Measurements from ENCODE around the gene MALAT1. TPM values are rescaled to one million over a fixed set of nuclear protein-coding genes. Genes with fewer than 3 reads are reported as not detected.

Gene MALAT1
- total and polyA plus RNA-seq, 2 experiments from 2014 or later: 2,206 to 6,020 TPM

- Mint-ChIP-seq H3K36me3 (ENCODE audit: low read depth) (no peaks in the 10 kb centered on the region; the same call in 2 of the 3 replicates), H3K4me3 (no peak overlapping the region; the same call in 2 of the 3 replicates), H3K27ac (no peak overlapping the region), H3K9me3 (no peaks in the 10 kb centered on the region; the same call in 2 of the 3 replicates), H3K27me3 (ENCODE audit: insufficient read depth, low read depth, poor library complexity) (peaks cover 56% of the 10 kb centered on the region), H3K4me1 (peaks cover 37% of the 10 kb centered on the region)
- TF ChIP-seq CREB1 (CRISPR knock-in tag; IDR thresholded peaks at IDR 0.05; ENCODE audit: low read depth): no peak
- TF ChIP-seq REST (IDR thresholded peaks at IDR 0.05; ENCODE audit: unreplicated experiment): no peak
- TF ChIP-seq, protein P1, sequence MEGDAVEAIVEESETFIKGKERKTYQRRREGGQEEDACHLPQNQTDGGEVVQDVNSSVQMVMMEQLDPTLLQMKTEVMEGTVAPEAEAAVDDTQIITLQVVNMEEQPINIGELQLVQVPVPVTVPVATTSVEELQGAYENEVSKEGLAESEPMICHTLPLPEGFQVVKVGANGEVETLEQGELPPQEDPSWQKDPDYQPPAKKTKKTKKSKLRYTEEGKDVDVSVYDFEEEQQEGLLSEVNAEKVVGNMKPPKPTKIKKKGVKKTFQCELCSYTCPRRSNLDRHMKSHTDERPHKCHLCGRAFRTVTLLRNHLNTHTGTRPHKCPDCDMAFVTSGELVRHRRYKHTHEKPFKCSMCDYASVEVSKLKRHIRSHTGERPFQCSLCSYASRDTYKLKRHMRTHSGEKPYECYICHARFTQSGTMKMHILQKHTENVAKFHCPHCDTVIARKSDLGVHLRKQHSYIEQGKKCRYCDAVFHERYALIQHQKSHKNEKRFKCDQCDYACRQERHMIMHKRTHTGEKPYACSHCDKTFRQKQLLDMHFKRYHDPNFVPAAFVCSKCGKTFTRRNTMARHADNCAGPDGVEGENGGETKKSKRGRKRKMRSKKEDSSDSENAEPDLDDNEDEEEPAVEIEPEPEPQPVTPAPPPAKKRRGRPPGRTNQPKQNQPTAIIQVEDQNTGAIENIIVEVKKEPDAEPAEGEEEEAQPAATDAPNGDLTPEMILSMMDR (conservative IDR thresholded peaks at IDR 0.05; ENCODE audit: low read depth in 2 of 2): no peak
- TF ChIP-seq ZNF114 (CRISPR knock-in tag; IDR thresholded peaks at IDR 0.05): no peak
- no peak for TF ChIP-seq NANOG (IDR thresholded peaks at IDR 0.05; ENCODE audit: borderline replicate concordance)
- no peak for TF ChIP-seq ZNF331 (CRISPR knock-in tag; IDR thresholded peaks at IDR 0.05; ENCODE audit: low read depth)
- no peak for TF ChIP-seq STAT1 (IDR thresholded peaks at IDR 0.05; ENCODE audit: unreplicated experiment)
- no peak for TF ChIP-seq EZH2phosphoT487 (IDR thresholded peaks at IDR 0.05; ENCODE audit: unreplicated experiment)
- no peak for TF ChIP-seq JUNB (IDR thresholded peaks at IDR 0.05; ENCODE audit: unreplicated experiment)
- TF ChIP-seq EZH2 (IDR thresholded peaks at IDR 0.05; ENCODE audit: low read depth, unreplicated experiment): no peak
- no peak for TF ChIP-seq POLR2AphosphoS5 (IDR thresholded peaks at IDR 0.05; ENCODE audit: low read depth)
- TF ChIP-seq, protein P2, sequence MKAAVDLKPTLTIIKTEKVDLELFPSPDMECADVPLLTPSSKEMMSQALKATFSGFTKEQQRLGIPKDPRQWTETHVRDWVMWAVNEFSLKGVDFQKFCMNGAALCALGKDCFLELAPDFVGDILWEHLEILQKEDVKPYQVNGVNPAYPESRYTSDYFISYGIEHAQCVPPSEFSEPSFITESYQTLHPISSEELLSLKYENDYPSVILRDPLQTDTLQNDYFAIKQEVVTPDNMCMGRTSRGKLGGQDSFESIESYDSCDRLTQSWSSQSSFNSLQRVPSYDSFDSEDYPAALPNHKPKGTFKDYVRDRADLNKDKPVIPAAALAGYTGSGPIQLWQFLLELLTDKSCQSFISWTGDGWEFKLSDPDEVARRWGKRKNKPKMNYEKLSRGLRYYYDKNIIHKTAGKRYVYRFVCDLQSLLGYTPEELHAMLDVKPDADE (IDR thresholded peaks at IDR 0.05): no peak
- TF ChIP-seq, protein P3, sequence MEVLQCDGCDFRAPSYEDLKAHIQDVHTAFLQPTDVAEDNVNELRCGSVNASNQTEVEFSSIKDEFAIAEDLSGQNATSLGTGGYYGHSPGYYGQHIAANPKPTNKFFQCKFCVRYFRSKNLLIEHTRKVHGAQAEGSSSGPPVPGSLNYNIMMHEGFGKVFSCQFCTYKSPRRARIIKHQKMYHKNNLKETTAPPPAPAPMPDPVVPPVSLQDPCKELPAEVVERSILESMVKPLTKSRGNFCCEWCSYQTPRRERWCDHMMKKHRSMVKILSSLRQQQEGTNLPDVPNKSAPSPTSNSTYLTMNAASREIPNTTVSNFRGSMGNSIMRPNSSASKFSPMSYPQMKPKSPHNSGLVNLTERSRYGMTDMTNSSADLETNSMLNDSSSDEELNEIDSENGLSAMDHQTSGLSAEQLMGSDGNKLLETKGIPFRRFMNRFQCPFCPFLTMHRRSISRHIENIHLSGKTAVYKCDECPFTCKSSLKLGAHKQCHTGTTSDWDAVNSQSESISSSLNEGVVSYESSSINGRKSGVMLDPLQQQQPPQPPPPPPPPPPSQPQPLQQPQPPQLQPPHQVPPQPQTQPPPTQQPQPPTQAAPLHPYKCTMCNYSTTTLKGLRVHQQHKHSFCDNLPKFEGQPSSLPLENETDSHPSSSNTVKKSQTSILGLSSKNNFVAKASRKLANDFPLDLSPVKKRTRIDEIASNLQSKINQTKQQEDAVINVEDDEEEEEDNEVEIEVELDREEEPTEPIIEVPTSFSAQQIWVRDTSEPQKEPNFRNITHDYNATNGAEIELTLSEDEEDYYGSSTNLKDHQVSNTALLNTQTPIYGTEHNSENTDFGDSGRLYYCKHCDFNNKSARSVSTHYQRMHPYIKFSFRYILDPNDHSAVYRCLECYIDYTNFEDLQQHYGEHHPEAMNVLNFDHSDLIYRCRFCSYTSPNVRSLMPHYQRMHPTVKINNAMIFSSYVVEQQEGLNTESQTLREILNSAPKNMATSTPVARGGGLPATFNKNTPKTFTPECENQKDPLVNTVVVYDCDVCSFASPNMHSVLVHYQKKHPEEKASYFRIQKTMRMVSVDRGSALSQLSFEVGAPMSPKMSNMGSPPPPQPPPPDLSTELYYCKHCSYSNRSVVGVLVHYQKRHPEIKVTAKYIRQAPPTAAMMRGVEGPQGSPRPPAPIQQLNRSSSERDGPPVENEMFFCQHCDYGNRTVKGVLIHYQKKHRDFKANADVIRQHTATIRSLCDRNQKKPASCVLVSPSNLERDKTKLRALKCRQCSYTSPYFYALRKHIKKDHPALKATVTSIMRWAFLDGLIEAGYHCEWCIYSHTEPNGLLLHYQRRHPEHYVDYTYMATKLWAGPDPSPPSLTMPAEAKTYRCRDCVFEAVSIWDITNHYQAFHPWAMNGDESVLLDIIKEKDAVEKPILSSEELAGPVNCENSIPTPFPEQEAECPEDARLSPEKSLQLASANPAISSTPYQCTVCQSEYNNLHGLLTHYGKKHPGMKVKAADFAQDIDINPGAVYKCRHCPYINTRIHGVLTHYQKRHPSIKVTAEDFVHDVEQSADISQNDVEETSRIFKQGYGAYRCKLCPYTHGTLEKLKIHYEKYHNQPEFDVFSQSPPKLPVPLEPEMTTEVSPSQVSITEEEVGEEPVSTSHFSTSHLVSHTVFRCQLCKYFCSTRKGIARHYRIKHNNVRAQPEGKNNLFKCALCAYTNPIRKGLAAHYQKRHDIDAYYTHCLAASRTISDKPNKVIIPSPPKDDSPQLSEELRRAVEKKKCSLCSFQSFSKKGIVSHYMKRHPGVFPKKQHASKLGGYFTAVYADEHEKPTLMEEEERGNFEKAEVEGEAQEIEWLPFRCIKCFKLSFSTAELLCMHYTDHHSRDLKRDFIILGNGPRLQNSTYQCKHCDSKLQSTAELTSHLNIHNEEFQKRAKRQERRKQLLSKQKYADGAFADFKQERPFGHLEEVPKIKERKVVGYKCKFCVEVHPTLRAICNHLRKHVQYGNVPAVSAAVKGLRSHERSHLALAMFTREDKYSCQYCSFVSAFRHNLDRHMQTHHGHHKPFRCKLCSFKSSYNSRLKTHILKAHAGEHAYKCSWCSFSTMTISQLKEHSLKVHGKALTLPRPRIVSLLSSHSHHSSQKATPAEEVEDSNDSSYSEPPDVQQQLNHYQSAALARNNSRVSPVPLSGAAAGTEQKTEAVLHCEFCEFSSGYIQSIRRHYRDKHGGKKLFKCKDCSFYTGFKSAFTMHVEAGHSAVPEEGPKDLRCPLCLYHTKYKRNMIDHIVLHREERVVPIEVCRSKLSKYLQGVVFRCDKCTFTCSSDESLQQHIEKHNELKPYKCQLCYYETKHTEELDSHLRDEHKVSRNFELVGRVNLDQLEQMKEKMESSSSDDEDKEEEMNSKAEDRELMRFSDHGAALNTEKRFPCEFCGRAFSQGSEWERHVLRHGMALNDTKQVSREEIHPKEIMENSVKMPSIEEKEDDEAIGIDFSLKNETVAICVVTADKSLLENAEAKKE (CRISPR knock-in tag; IDR thresholded peaks at IDR 0.05): no peak
- Histone ChIP-seq H3K27me3 (ENCODE audit: insufficient read depth) (peaks cover 73% of the 10 kb centered on the region), H3K4me1 (ENCODE audit: insufficient read depth) (peaks cover 13% of the 10 kb centered on the region), H3K4me2 (no peak overlapping the region), H3K79me2 (replicated peaks; ENCODE audit: insufficient read depth) (no peaks in the 10 kb centered on the region), H3K9me2 (ENCODE audit: insufficient read depth) (no peaks in the 10 kb centered on the region), H3F3A (replicated peaks; ENCODE audit: low read depth) (peaks cover 25% of the 10 kb centered on the region; the same call in 1 of the 2 replicates), H2AFZ (no peak overlapping the region), H3K4me3 (no peak overlapping the region), H3K36me3 (ENCODE audit: insufficient read depth) (no peaks in the 10 kb centered on the region), H4K20me1 (replicated peaks; ENCODE audit: insufficient read depth) (peaks cover 3% of the 10 kb centered on the region; the same call in 1 of the 2 replicates), H3K27ac (ENCODE audit: low read depth) (no peak overlapping the region)
- no peak for ATAC-seq
- DNase-seq (ENCODE audit: low spot score): no peak
Observed at GRCh38 chr11:65548395-65548794, 49.5 kb downstream of the MALAT1 start.

All from GM23338 (cell line).